HepG2 (cell line): ENCODE results near the gene TM4SF5. TPM values are rescaled to one million over a fixed set of nuclear protein-coding genes. Genes with fewer than 3 reads are reported as not detected.

Experiments used
- CBX2 ChIP-seq, 2 experiments: fragments of 200-600 bp in 1 of 2; sonication (generic); formaldehyde crosslinking in 1 of 2; IDR thresholded peaks; 2 replicates each; pipeline versions ENCODE4 v1.7.0 to v1.8.1; 2018 to 2022; ENCODE audit warnings: low read depth in 2 of 2, low read length in 1 of 2, mild to moderate bottlenecking in 1 of 2, missing genetic modification reagents in 1 of 2
- CREM ChIP-seq, 2 experiments: sonication (generic) in 1 of 2; formaldehyde crosslinking in 1 of 2; IDR thresholded peaks; 2 replicates each; pipeline versions ENCODE4 v1.4.0 to v1.6.1; 2016 to 2020; ENCODE audit warnings: antibody characterized with exemption in 1 of 2, mild to moderate bottlenecking in 1 of 2, missing genetic modification reagents in 1 of 2
- FOXK2 ChIP-seq: fragments of 450-650 bp; IDR thresholded peaks from 2 replicates; pipeline ENCODE4 v1.6.1; 2016
- HMG20B ChIP-seq: conservative IDR thresholded peaks from 2 replicates; pipeline ENCODE4 v1.6.1; 2016; ENCODE audit warnings: missing genetic modification reagents, missing compliant biosample characterization
- KDM1A ChIP-seq: IDR thresholded peaks from 2 replicates; pipeline ENCODE4 v1.6.1; 2016; ENCODE audit warnings: missing compliant biosample characterization
- MAF1 ChIP-seq: sonication (generic); formaldehyde crosslinking; IDR thresholded peaks from 2 replicates; pipeline ENCODE4 v1.5.0; 2020; ENCODE audit warnings: missing genetic modification reagents, borderline replicate concordance
- MTA1 ChIP-seq: sonication (generic); formaldehyde crosslinking; IDR thresholded peaks from 2 replicates; pipeline ENCODE4 v1.4.0; 2020; ENCODE audit warnings: missing genetic modification reagents, mild to moderate bottlenecking, borderline replicate concordance
- MXI1 ChIP-seq: IDR thresholded peaks from 3 replicates; pipeline ENCODE4 v1.6.1; 2012; ENCODE audit warnings: low read depth, low read length, inconsistent platforms, borderline replicate concordance
- POGZ ChIP-seq: sonication (generic); formaldehyde crosslinking; IDR thresholded peaks from 2 replicates; pipeline ENCODE4 v1.4.0; 2020; ENCODE audit warnings: mild to moderate bottlenecking, missing genetic modification reagents
- PRMT3 ChIP-seq: sonication (generic); formaldehyde crosslinking; IDR thresholded peaks from 2 replicates; pipeline ENCODE4 v1.8.1; 2022; ENCODE audit warnings: low read depth, mild to moderate bottlenecking, moderate library complexity, missing genetic modification reagents, borderline replicate concordance
- RARA ChIP-seq: IDR thresholded peaks from 2 replicates; pipeline ENCODE4 v1.6.1; 2016; ENCODE audit warnings: missing genetic modification reagents, missing compliant biosample characterization
- TSC22D2 ChIP-seq: sonication (generic); formaldehyde crosslinking; IDR thresholded peaks from 2 replicates; pipeline ENCODE4 v1.5.1; 2020; ENCODE audit warnings: missing genetic modification reagents, mild to moderate bottlenecking, borderline replicate concordance
- ZBTB21 ChIP-seq: sonication (generic); formaldehyde crosslinking; IDR thresholded peaks from 2 replicates; pipeline ENCODE4 v1.4.0; 2020; ENCODE audit warnings: missing genetic modification reagents
- ZBTB7B ChIP-seq: sonication (generic); formaldehyde crosslinking; IDR thresholded peaks from 2 replicates; pipeline ENCODE4 v1.4.0; 2020; ENCODE audit warnings: missing genetic modification reagents
- ZEB1 ChIP-seq: IDR thresholded peaks from 2 replicates; pipeline ENCODE4 v1.6.1; 2012; ENCODE audit warnings: mild to moderate bottlenecking, low read depth, inconsistent platforms; ENCODE audit not compliant: insufficient replicate concordance
- ZHX2 ChIP-seq, 2 experiments: sonication (generic) in 1 of 2; formaldehyde crosslinking in 1 of 2; IDR thresholded peaks; 2 replicates each; pipeline versions ENCODE4 v1.6.1 to v1.9.0; 2014 to 2022; ENCODE audit warnings: antibody characterized with exemption in 1 of 2, borderline replicate concordance in 1 of 2, inconsistent platforms in 1 of 2, low read depth in 1 of 2, missing genetic modification reagents in 1 of 2
- ZNF232 ChIP-seq: sonication (generic); formaldehyde crosslinking; IDR thresholded peaks from 2 replicates; pipeline ENCODE4 v1.4.0; 2020; ENCODE audit warnings: missing genetic modification reagents, borderline replicate concordance
- ZNF333 ChIP-seq: sonication (generic); formaldehyde crosslinking; IDR thresholded peaks from 2 replicates; pipeline ENCODE4 v1.4.0; 2020; ENCODE audit warnings: mild to moderate bottlenecking, missing genetic modification reagents, borderline replicate concordance
- ZNF350 ChIP-seq: sonication (generic); formaldehyde crosslinking; IDR thresholded peaks from 2 replicates; pipeline ENCODE4 v1.4.0; 2020; ENCODE audit warnings: mild to moderate bottlenecking, low read depth, missing genetic modification reagents, borderline replicate concordance
- polyA plus RNA-seq, 8 experiments: library from polyadenylated mRNA; depleted of rRNA in 3 of 8; stranded (reverse) in 7 of 8; unstranded in 1 of 8; fragments of >200 nt; fragmentation: Illumina TruSeq in 4 of 8; extraction: Trizol in 4 of 8; gene quantifications; 2 replicates each; pipeline versions ENCODE4 v1.2.1 to v1.2.3, GENCODE V29; 2011 to 2016; ENCODE audit warnings: low read depth in 4 of 8, missing spikeins in 1 of 8, mixed read lengths in 1 of 8; ENCODE audit not compliant: insufficient read depth in 1 of 8
- total RNA-seq, 5 experiments: library from RNA; depleted of rRNA; stranded (reverse); fragments of >200 nt; fragmentation: Illumina TruSeq; extraction: Trizol; gene quantifications; 2 replicates each; pipeline ENCODE4 v1.2.3, GENCODE V29; 2016; ENCODE audit warnings: low read depth in 1 of 5
- TF ChIP-seq, protein P1 (sequence below): IDR thresholded peaks from 2 replicates; pipeline ENCODE4 v1.6.1; 2016
- TF ChIP-seq, protein P2 (sequence below): sonication (generic); formaldehyde crosslinking; IDR thresholded peaks from 2 replicates; pipeline ENCODE4 v1.5.1; 2020; ENCODE audit warnings: missing genetic modification reagents, mild to moderate bottlenecking, borderline replicate concordance

The TM4SF5 gene
- total and polyA plus RNA-seq, 2 of the 13 experiments (the other 11 are each of a cell fraction or from before 2014, with no cell fraction given), result 30.1 to 126 TPM

GRCh38 chr17:4759776-4760236, 11.9 kb upstream of the TM4SF5 start (continued):
- TF ChIP-seq ZHX2 (IDR thresholded peaks at IDR 0.05; ENCODE audit: low read depth) (0 out of 2 replicates have a peak, but pooled peaks have one; percentile 49), ZHX2 (CRISPR knock-in tag; IDR thresholded peaks at IDR 0.05; ENCODE audit: borderline replicate concordance) (no peak), HMG20B (peak; percentile 88; the same call in 1 of the 2 replicates), FOXK2 (peak; percentile 93), KDM1A (no peak), CBX2 (IDR thresholded peaks at IDR 0.05; ENCODE audit: low read depth, low read length) (no peak), CBX2 (CRISPR knock-in tag; IDR thresholded peaks at IDR 0.05; ENCODE audit: low read depth) (no peak), MXI1 (peak; percentile 49; the same call in 1 of the 3 replicates), MTA1 (CRISPR knock-in tag) (peak; percentile 54), ZEB1 (no peak), ZNF350 (peak; percentile 69), CREM (IDR thresholded peaks at IDR 0.05) (peak; percentile 96), CREM (CRISPR knock-in tag; IDR thresholded peaks at IDR 0.05) (no peak), POGZ (CRISPR knock-in tag) (peak; percentile 54; the same call in 1 of the 2 replicates), RARA (peak; percentile 96), MAF1 (CRISPR knock-in tag) (no peak), TSC22D2 (CRISPR knock-in tag) (no peak), ZNF232 (CRISPR knock-in tag) (0 out of 2 replicates have a peak, but pooled peaks have one; percentile 28), ZNF333 (CRISPR knock-in tag) (no peak), PRMT3 (no peak), ZBTB7B (CRISPR knock-in tag) (peak; percentile 70; the same call in 1 of the 2 replicates), ZBTB21 (CRISPR knock-in tag) (peak; percentile 90; the same call in 1 of the 2 replicates)
- TF ChIP-seq, protein P1, sequence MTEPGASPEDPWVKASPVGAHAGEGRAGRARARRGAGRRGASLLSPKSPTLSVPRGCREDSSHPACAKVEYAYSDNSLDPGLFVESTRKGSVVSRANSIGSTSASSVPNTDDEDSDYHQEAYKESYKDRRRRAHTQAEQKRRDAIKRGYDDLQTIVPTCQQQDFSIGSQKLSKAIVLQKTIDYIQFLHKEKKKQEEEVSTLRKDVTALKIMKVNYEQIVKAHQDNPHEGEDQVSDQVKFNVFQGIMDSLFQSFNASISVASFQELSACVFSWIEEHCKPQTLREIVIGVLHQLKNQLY (CRISPR knock-in tag), result peak; percentile 83
- TF ChIP-seq, protein P2, sequence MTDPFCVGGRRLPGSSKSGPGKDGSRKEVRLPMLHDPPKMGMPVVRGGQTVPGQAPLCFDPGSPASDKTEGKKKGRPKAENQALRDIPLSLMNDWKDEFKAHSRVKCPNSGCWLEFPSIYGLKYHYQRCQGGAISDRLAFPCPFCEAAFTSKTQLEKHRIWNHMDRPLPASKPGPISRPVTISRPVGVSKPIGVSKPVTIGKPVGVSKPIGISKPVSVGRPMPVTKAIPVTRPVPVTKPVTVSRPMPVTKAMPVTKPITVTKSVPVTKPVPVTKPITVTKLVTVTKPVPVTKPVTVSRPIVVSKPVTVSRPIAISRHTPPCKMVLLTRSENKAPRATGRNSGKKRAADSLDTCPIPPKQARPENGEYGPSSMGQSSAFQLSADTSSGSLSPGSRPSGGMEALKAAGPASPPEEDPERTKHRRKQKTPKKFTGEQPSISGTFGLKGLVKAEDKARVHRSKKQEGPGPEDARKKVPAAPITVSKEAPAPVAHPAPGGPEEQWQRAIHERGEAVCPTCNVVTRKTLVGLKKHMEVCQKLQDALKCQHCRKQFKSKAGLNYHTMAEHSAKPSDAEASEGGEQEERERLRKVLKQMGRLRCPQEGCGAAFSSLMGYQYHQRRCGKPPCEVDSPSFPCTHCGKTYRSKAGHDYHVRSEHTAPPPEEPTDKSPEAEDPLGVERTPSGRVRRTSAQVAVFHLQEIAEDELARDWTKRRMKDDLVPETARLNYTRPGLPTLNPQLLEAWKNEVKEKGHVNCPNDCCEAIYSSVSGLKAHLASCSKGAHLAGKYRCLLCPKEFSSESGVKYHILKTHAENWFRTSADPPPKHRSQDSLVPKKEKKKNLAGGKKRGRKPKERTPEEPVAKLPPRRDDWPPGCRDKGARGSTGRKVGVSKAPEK (CRISPR knock-in tag), result no peak
